GM19043 (cell line): ENCODE data around the gene ANAPC7.
A peak's percentile ranks its signal among the peaks of the same experiment; 100 is the strongest.
"Not testable (repeated sequence)": the region's sequence is repeated elsewhere in the genome, so short reads cannot be mapped to it uniquely, and the experiment has no call there.

Source experiments
- ATAC-seq: cut with Tn5 transposase; IDR thresholded peaks from one replicate; pipeline ENCODE4 v1.9.1; 2021; ENCODE audit warnings: low read depth; ENCODE audit not compliant: unreplicated experiment

ANAPC7 gene

GRCh38 chr12:110373962-110374611, 29.4 kb downstream of the ANAPC7 start:
- no peak for ATAC-seq

- ATAC-seq, result no peak
Observed at GRCh38 chr12:110373425-110373824, 30.1 kb downstream of the ANAPC7 start.

- ATAC-seq, result no peak
Observed at GRCh38 chr12:110373025-110373424, 30.5 kb downstream of the ANAPC7 start.

- no peak for ATAC-seq
Observed at GRCh38 chr12:110372056-110372425, 31.5 kb downstream of the ANAPC7 start.

GRCh38 chr12:110371408-110372055, 32.0 kb downstream of the ANAPC7 start:
- peak; percentile 58 for ATAC-seq

- ATAC-seq, result no peak
Observed at GRCh38 chr12:110370732-110371231, 32.7 kb downstream of the ANAPC7 start.

GRCh38 chr12:110369992-110370391, 33.5 kb downstream of the ANAPC7 start:
- no peak for ATAC-seq

GRCh38 chr12:110367181-110367864, 36.2 kb downstream of the ANAPC7 start:
- ATAC-seq, result no peak

- no peak for ATAC-seq
Observed at GRCh38 chr12:110366321-110367142, 37.0 kb downstream of the ANAPC7 start.

GRCh38 chr12:110365489-110366320, 37.8 kb downstream of the ANAPC7 start:
- no peak for ATAC-seq

- no peak for ATAC-seq
Observed at GRCh38 chr12:110361216-110361615, 42.3 kb downstream of the ANAPC7 start.

GRCh38 chr12:110358384-110359097, 45.0 kb downstream of the ANAPC7 start:
- not testable (repeated sequence) for ATAC-seq

- ATAC-seq, result no peak
Observed at GRCh38 chr12:110355073-110355472, 48.4 kb downstream of the ANAPC7 start.

GRCh38 chr12:110354172-110354780, 49.2 kb downstream of the ANAPC7 start:
- no peak for ATAC-seq

- no peak for ATAC-seq
Observed at GRCh38 chr12:110353211-110353965, 50.1 kb downstream of the ANAPC7 start.

- no peak for ATAC-seq
Observed at GRCh38 chr12:110352401-110352800, 51.1 kb downstream of the ANAPC7 start.

- ATAC-seq, result no peak
Observed at GRCh38 chr12:110351119-110351518, 52.4 kb downstream of the ANAPC7 start.

GRCh38 chr12:110349514-110350151, 53.9 kb downstream of the ANAPC7 start:
- no peak for ATAC-seq
